ENCODE data around the gene CBX8. TPM values are rescaled to one million over a fixed set of nuclear protein-coding genes. Genes with fewer than 3 reads are reported as not detected.

CBX8 gene
- total RNA-seq, 1 donor from 2014 or later = 8.8 TPM

DNA sequence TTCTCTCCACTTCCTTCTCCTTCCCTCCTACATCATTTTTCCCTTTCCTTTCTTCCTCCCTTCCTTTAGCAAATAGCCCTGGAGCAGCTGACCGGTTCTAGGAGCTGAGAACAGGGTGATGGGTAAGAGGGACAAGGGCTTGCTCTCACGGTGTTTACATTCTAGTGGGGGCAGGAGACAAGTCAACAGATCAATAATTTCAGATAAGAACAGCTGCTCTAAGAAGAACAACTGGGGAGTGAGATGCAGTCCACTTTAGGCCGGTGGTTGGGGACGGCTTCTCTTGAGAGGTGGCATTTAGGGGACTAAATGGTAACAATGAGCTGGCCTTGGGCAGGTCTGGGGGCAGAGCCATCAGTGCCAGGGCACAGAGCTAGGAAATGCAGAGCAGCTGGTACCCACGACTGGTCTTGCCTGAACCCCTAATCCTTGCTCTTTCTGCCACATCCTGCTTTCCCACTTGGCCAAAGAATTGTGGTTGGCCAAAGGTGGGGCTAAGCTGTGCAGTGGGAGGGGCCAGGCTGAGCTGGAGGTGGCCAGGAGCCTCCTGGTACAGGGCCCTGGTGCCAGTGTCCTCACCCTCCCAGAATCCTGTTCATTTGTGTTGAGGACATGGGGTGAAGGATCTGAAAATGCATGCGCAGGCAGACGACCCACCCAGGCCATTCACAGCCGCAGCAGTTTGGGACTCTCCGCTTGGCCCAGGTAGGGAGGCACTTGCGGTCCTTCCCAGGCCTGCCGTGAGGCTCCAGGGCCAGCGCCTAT is 24.6 kb upstream of the CBX8 start:
- intact Hi-C loops (cut with micrococcal nuclease) = no loop called here

DNA sequence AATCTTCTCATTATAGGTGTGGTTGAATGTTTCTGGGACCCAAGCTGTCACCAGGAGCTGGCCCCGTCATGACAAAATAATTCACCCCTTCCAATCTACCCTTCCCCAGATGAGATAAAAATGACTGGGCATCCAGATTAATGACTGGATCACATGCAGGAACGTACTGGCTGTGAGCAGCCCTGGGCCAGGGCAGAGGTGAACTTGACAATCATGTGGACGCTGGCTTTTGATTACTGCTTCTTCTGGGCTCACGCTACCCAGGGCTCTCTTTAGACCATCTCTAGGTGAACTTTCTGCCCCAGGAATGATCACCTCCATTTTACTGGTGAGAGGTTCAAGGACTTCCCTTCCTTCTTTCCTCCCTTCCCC is 24.1 kb upstream of the CBX8 start:
- intact Hi-C loops (cut with micrococcal nuclease) = no loop called here

DNA sequence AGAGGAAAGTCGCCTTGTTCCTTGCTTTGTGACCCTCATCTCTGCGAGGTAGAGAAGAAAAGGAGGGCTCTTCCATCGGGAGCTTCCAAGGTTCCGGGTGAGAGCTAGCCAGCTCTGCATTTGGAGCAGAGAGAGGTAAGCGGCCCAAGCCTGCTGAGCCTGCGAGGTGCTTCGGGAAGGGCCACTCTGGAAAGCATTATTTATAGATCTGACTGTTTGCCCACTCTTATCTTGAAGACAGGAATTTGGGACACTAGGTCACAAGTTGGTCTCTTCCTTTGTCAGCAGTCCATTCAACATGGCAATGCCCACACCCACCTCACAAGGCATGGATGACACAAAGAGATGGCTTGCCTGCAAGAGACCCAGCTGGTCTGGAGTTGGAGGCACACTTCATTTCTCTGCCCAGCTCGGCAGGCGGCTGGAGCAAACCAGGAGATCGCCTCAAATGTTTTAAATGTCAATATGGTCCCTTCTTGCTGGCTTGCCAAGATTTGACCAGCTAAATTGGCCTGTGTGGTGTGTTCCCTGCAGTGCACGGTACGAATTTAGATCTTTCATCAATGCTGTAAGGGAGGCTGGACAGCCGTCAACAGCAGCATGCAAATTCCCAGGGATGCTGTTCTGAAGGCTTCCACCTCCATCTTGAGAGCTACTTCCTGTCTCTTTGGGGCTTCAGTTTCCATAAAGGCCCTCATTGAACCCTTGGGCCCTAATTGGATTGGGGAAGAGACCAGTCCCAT is 22.8 kb upstream of the CBX8 start:
- intact Hi-C loops (cut with micrococcal nuclease) = no loop called here

DNA sequence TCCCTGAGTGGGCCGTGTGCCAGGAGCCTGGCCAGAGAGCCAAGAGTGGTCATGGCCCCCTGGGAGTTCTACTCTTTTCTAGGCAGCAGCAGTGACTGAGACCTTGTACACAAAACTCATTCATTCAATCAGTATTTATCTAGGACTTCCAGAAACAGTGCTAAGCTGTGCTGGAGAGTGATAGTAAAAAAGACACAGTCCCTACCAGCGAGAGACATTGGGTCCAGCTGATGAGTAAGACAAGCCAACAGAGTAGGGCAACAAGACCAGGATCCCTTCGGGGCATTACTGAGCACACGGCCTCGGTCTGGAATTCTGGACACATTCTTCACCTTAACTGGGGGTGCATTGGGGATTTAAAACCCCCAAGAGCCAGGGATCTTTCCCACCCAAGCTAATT is 22.2 kb upstream of the CBX8 start:
- intact Hi-C loops (cut with micrococcal nuclease) = no loop called here

DNA sequence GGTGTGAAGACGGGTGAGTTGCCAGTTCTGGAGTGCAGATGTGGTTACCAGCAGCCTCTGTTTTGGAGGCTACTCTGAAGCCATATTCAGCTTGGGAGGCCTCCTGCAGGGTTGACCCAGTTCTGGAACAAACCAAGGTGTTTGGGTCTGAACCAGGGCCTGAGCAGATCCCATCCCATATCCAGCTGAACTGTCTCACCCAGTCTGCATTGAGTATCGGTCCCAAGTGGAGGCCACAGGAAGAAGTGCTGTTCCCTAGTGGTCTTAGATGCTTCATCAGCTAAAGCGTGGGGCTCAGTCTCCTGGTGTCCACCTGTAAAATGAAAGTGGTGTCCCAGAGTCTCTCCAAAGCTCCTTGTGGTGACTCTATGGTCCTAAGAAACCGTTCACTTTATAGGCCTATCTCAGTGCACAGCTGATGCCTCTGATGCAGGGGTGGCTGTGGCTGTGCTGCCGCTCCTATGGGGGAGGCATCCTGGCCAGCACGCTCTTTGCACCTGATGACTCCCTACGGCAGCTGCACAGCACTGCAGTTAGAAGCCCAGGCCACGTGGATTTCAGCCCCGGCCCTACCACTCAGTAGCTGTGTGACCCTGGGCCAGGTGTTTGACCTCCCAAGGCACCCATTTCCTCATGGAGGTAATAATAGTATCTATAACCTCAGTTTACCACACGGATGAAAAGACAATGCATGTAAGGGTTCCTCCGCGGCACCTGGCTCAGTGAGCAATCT is 21.3 kb upstream of the CBX8 start:
- intact Hi-C loops (cut with micrococcal nuclease) = no loop called here

DNA sequence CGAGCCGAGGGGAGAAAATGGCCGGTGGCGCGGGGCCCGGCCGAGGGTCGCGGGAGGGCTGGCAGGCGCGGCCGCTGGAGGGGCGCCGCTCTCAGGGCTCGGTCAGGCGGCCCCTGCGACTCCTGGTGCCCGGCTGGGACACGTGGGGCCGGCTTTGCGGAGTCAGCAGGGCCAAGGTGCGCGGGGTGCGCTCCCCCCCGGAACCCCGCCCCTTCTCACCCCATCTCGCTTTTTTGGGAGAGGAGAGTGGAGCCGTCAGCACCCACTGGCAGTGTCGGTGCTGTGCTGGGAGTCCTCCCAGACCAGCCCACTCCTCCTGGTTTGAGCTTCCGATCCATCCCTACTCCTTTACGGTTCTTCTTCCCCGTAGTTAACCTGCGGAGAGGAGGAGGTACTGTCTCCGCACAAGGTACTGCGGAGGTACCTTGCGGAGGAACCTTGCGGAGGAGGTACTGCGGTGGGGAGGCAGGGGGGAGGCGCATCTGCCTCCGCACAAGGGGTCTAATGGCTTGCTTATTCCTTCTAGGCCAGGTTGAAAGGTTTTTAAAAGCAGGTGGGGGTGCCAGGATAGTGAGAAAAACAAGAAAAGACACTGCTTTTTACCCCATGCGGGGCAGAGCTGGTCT is 19.1 kb upstream of the CBX8 start:
- intact Hi-C loops (cut with micrococcal nuclease) = no loop called here

DNA sequence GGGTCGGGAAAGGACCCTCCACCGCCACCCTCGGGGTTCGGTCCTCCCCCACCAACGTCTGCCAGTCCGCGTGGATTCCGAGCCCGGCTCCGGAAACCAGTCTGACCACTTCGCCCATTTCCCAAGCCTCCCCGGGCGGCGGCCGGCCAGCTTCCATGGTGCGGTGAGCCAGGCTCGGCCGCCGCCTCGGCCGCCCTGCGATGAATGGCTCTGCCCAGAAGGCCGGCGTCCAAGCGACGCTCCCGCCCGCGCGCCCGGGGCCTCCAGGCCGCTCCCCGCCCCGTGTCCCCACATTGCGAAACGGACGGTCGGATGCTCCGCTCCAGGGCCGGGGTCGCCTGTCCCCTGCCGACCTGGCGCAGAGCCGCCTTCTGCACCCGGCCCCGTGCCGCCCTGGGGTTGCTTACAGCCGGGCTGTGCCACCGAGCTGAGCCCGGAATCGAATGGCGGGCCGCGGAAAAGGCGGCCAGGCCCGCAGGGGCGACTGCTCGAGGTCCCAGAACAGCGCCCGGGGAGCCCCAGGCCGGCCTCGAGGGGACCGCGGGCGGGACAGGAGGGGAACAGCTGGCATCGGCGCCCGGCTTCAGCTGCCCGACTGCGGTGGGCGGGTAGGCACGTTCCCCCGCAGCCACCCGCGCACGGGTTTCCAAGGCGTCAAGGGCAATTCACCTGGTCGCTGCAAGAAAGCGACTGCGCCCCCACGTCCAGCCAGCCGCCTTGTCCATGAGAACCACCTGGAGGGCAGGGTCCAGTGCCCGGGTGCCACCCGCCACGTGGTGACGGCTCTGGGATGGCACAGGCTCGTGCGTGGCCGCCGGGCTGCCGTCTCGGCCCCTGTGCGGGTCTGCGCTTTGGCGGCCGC is 18.3 kb upstream of the CBX8 start:
- intact Hi-C loops (cut with micrococcal nuclease) = no loop called here

DNA sequence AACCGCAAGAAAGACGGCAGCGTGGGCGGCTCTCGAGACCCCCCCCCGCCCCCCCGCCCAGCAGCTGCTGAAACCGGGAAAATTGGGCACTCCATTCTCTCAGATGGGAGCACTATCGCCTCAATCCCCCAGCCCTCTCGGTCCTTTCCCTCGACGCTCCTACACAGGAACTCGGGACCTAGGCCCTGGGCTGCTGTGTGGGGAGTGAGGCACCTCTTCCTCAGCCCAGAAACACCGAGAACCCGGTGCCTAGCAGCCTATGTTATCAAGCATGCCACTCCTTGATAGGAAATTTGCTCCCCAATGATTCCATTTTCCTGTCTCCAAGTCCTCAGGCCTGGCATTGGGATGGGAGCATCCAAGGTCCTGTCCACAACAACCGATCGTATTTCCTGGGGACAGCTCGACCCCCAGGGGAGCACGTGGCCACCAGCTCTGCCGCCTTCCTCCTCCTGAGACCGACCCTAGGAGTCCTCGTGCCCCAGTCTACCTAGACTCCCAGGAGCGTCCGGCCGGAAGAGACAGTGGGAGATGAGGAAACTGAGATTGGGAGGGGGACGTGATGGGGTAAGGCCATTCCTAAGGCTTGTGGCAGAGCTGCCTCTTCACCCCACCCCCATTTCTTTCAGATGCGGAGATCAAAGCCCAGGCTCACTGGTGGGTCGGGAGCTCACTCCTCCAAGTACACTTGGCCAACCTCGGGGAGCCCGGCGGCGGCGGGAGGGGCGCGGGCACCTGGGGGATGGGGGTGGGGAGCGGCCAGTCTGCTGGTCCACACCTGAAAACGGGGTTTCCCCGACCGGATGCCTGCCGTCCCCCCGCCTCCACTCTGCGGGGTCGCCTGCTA is 17.5 kb upstream of the CBX8 start:
- intact Hi-C loops (cut with micrococcal nuclease) = no loop called here

DNA sequence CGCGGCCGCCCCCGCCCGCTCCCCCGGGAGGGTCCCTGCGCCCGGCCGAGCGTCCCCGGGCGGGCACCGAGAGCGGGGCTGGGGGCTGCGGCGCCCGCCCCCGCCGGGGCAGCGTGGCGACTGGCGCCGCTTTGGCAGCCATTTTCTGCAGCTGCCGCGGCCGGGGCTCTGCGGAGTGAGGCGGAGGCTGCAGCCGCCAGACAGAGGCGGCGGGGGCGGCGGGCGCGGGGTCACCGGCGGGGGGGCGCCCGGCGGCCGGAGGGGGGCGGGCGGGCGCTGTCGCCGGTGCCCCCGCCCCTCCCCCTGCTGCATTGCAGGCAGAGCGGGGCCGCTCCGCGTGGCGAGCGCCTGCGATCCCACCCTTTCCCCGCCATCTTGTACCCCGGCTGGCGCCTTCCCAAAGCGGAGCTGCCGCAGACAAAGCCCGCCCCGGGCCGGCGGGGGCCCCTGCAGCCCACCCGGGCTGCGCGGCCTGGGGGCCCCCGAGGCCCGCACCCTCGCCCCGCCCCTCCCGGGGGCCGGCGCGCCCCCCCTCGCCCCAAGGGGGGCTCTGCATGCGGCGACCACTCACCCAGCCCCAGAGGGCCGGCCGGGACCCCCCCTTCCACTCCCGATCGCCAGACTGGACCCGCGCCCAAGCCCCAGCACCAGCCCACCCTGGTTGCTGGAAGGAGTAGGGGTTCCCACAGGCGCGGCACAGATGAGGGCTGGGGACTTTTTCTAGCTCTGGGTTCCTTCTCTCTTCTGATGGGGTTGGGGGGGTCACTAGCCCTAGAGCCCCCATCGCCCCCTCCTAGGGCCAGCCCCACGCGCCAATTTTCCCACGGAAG is 16.6 kb upstream of the CBX8 start:
- intact Hi-C loops (cut with micrococcal nuclease) = no loop called here

DNA sequence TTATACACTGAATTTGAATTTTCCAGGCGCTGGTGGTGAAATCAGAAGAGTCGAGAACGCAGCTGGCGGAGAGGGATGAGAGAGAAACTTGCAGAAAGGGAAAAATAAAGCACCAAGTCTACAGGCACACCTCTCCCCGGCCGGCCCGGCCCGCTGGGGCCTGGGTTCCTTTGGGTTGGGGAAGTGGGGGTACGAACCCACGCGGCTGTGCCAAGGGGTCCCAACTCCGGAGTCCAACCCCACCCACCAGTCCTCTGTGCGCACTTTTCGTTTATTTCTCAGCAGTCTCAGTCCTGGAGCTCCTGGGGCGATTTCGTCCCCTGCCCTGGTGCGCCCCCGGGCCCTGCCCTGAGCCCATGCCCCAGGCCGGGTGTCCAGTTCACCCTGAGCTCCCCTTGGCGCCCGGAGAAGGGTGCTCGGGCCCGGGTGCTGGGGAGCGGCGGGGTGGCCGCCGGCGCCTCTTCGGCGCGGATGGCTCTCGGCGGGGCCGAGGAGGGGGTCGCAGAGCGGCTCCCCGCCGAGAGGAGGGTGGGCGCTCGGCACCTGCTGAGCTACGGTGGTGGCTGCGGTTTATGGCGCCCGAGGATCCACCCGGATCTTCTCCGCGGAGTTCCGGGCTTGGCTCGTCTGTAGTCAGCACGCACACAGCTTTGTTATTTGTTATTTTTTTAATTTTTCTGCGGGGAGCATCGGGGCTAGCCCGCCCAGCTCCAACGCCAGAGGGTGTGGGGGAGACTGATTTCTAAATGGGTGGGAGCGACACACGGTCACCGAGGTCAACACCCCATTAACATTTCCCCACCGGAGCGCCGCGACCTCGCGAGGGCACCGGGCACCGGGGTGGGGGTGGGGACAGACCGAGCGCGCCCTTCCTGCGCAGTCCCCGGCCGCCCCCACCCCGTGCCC is 15.7 kb upstream of the CBX8 start:
- intact Hi-C loops (cut with micrococcal nuclease) = no loop called here

DNA sequence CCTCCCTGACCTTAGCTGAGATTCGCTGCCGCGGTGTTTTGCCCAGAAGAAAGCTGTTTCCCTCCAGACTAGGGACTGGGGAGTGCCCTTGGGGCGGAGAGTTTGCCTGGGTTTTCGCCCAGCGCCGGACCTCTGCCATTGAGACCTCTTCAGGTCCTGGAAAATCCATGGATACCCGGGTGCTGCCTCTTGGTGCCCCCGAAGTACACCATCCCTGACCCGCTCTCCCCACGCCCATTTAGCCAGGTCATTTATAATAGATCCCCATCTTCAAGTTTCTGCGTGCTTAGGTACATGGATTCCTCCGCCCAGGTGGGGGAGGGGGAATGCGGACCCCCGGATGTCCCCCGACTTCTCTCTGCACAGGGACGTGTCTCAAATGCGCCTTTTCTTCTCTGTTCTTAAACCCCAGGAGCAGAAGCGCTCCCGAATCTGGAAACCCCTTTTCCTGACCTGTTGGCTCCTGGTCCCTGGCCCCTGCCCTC is 15.0 kb upstream of the CBX8 start:
- intact Hi-C loops (cut with micrococcal nuclease) = loop anchor here (2.0 kb wide), 1 partner anchor 15 kb away; the partner anchor contains the start of gene CBX8

DNA sequence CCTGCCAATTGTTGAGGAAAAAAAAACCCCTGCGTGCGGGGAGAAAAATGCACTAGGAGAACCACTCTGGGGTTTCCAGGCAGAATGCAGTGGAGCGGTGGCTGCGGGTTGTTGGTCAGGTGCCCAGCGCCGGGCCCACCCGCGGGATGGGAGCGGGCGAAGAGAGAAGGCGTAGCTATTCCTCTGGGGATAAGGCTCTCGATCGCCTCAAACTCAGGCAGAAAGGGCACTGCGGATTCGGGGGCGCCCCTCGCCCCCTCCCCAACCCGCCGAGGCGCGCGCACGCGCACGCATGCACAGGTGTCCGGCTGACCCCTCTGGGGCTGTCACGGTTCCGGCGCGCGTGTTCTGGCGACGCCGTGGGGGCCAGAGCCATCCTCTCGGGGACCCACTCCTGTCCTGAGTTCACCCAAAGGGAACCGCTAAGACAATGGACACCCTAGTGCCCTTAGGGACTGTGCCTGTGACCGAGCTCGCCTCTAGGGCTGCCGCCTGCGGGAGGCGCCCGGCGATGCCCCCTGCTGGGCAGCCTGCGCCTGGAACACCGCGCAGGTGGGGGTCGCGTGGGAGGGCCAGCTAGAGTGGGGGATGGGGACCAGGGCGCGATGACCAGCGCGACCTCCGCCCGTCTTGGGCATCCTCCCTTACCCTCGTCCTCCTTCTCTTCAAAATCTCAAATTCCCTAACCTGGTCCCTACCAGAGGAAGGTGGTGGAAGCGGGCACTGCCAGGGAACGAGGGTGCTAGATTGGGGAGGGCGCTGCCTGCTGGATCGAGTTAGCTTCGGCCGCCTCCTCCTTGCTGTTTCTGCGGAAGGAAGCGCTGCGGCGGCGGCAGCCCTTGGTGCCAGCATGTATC is 14.4 kb upstream of the CBX8 start:
- intact Hi-C loops (cut with micrococcal nuclease) = loop anchor here (2.0 kb wide), 1 partner anchor 14 kb away; the partner anchor contains the start of gene CBX8

DNA sequence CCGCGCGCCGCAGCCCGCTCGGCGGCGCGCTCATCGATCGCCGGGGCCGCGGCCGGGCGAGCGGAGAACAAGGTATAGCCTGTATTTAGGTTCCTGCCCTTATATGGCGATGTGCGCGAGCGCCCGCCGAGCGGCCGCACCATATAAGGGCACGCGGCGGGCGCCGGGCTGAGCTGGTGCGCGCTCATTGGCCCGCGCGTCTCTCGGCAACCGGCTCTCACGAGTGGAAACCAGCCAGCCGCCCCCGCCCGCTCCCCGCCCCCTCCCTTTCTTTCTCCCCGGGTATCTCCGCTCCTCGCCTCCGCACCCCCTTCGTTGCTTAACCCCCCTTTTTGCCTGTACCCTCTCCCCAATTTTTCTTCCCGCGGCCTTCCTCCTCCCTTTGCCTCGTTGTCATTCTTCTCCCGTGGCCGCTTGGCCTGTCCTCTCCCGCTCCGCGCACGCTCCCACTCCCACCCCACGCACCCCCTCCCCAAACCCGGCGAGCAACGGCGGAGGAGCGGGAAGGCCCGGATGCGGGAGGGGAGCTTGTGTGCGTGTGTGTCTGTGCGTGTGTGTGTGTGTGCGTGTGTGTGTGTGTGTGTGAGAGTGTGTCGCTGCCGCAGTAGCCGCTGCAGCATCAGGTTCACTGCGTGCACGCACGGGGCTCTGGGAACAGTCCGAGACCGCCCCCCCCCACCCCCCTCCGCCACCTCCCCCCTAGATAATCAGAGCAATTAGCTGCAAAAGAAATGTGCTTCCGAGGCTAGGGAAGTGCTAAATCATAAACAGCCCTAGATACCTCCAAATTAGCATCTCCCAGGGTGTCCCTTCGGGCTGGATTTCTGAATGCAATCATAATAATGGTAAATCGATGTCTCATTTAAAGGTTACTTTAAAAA is 13.5 kb upstream of the CBX8 start:
- intact Hi-C loops (cut with micrococcal nuclease) = loop anchor here (1.0 to 2.0 kb wide), 3 partner anchors 14 to 226 kb away; partner anchors contain the start of genes CBX4, CBX8 and CCDC40

DNA sequence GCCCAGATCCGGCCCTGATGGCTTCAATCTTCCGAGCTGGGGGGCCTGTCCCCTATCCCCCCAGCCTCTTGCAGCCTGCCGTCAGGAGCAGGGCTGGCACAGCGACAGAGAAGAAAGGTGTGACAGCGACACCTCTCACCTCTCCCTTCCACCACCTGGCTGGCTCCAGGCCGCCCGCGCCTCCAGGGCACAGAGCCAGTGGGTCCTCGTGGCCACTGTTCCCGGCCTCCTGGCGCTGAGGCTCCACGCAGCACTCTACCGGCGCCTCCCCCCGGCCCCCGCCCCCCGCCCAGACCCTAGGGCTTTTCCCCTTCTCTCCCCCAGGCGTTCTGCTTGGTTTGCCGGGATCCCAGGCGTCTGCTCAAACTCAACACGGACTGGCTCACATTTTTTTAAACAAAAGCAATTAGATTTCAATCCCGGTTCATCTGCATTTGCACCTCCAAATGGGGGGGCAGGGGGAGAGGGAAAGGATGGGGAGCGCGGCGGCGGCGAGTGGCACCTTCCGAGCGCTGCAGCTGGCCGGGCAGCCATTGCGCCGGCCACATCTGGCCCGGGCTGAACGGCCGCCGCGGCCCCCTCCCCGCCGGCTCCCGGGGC is 12.8 kb upstream of the CBX8 start:
- intact Hi-C loops (cut with micrococcal nuclease) = loop anchor here (1.0 to 2.0 kb wide), 3 partner anchors 13 to 227 kb away; partner anchors contain the start of genes CBX4, CBX8 and CCDC40
